Stimulated activated CD8-positive, alpha-beta memory T cell treated with anti-CD3 and anti-CD28 coated beads, Interleukin-7, amount 100 ng/mL, for 24 hours (primary cell): ENCODE data around the gene SSNA1.

ENCODE experiments used
- DNase-seq: peaks from one replicate; pipeline ENCODE4 v3.0.0-alpha.2; 2020; ENCODE audit warnings: low read depth

The SSNA1 gene

DNA sequence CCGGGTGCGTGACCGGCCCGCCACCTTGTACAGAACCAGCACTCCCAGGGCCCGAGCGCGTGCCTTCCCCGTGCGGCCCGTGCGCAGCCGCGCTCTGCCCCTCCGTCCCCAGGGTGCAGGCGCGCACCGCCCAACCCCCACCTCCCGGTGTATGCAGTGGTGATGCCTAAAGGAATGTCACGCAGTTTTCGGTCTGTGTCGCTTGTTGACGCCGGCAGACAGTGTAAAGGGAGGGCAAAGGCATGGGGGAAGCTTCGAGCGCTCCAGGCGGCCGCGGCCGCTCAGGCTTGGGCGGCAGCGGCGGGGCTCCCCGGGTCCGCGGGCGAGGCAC is 19.9 kb upstream of the SSNA1 start:
- no peak for DNase-seq

DNA sequence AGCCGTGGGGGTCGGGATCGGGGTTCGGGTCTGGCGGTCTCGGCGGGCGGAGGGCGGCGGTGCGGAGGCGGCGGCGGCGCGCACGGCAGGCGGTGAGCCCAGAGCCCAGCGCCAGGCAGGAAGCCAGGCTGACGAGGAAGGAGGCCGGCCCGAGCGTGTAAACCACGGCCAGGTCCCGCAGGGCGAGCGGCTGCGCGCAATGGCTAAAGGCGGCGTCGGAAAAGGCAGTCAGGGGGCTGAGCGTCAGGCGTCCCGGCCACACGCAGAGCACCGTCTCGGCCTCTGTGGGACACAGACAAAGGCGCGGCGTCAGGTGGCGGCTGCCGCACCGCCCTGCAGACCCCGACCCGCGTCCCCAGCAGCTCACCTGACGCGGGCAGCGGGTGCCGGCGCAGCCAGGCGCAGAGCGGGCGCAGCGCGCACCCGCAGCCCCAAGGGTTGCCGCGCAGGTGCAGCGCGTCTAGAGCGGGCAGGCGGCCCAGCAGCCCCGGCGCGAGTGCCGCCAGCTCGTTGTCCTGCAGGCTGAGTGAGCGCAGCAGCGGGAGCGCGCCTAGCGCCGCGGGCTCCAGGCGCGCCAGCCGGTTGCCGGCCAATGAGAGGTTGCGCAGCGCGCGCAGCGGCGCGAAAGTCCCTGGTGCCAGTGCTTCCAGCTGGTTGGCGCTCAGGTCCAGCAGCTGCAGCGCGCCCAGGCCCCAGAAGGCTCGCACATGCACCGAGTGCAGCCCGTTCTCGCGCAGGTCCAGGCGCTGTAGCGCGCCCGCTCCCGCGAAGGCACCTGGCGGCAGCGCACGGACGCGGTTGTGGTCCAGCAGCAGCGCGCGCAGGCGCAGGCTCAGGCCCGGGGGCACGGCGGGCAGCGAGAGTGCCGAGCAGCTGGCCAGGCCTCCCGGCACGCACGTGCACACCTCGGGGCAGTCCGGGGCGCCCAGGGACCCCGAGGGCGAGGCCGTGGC is 19.3 kb upstream of the SSNA1 start:
- no peak for DNase-seq

DNA sequence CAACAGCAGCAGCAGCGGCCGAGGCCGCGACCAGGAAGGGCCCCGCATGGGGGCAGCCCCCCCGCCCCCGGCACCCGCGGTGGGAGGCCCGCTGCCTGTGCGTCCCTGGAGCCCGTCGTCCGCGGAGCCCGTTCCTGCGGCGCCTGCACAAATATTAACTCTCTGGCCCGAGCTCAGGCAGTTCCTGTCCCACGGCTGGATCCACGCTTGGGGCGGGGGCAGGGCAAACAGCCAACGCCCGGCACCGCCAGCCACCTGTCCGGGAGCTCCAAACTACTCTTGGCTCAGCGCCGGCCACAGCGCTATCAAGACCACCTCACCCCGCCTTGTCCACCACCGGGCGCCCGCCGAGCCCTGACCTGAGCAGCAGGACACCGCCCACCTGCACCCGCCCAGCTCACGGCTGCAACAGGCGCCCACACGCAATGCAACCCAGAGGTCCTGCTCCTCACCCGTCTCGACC is 18.5 kb upstream of the SSNA1 start, which contains the start of gene LRRC26:
Gene LRRC26 (minus strand): TSS at position 156 of the 463 bp plus-strand sequence. CDS start 108 bp downstream, at position 48.
- DNase-seq, result no peak

DNA sequence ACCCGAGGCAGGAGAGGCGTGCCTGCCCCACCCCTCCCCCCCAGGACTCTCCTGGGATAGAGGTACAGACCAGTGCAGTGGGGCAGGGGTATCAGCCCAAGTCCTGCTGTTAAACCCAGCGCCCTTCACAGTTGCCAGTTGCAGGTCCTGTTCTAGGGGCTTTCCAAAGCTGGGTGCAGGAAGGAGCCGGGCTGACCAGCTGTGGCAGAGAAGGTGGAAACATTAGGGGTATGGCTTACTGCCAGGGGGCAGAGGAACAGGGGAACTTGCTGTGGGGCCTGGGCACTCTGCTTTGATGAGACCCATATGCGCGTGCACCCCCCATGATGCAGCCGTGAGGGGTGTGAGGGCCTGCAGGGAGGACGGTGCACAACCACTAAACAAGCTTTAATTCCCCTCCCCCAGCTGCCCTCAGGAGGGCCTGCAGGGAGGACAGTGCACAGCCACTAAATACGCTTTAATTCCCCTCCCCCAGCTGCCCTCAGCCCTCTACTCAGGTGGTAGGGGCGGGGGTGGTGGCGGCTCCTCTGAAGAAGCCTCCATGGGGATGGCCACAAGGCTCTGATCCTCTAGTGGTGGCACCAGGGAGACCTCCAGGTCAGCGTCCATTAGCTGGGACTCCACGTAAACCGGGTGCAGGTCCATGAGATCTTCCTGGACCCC is 17.9 kb upstream of the SSNA1 start:
- DNase-seq, result no peak

DNA sequence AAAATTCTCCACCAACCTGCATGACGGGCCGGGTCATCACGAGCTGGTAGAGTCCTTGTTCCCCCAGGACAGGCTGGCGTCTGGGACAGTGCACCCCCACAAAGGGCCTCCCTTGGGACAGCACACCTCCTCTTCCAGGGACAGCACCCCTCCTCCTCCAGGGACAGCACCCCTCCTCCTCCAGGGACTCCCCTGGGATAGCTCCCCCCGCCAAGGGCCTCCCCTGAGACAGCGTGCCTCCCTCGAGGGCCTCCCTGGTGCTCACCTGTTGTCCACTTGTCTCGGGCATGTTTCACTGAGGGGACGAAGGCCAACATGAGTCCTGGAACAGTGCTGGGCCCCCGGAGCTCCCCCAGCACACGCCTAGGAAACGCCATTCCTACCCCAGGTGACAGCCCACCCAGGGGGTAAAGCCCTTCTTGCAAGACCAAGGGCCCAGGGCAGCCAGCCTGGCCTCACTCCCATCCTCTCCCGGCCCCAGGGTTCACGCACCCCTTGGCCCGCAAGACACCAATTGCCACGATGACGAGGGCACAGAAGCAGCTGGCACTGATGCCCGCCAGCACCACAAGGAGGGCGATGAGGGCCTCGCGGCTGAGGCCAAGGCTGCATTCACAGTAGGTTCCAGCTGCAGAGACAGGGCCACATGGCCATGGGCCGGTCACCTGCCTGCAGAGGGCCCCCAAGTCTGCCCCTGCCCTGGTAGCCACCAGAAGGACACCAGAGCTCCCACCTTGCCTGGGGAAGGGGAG is 17.2 kb upstream of the SSNA1 start:
- no peak for DNase-seq

DNA sequence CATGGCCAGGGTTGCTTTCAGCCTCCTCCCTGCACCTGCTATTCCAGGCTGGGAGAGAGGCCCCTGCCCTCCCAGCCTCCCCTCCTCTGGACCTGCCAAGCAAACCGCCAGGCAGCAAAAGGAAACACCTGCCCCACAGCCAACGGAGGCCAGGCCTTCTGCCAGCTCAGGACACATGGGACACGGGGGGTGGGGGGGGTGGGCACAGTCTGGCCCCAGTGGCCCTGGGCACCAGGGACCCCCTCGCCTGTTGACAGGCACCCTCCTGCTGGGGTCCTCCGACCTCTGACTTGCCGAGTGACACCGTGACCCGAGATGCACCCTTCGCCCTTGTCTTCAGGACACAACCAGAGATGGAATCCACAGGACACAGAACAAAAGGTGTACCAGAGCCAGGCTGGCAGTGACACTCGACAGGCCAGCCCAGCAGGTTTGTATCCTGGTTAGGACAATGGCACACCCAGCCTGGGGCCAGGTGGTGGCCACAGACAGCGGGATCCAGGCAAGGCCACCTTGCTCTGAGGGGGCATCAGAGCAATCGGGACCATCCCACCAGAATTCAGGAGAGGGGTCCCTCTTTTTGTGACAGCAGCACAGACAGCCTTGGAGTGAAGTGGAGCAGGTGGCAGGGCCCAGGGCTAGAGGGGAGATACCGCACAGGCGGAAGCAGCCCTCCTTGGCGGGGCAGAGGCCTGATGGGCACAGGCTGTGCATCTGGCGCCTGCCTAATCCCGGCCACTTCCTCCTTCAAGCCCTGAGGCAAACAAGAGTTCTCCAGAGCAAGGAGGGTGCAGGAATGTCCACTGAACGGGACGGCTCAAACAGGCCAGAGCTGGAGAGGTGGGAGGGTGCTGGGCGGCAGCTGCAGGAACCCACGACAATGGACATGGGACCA is 15.3 kb upstream of the SSNA1 start:
- DNase-seq, result no peak

DNA sequence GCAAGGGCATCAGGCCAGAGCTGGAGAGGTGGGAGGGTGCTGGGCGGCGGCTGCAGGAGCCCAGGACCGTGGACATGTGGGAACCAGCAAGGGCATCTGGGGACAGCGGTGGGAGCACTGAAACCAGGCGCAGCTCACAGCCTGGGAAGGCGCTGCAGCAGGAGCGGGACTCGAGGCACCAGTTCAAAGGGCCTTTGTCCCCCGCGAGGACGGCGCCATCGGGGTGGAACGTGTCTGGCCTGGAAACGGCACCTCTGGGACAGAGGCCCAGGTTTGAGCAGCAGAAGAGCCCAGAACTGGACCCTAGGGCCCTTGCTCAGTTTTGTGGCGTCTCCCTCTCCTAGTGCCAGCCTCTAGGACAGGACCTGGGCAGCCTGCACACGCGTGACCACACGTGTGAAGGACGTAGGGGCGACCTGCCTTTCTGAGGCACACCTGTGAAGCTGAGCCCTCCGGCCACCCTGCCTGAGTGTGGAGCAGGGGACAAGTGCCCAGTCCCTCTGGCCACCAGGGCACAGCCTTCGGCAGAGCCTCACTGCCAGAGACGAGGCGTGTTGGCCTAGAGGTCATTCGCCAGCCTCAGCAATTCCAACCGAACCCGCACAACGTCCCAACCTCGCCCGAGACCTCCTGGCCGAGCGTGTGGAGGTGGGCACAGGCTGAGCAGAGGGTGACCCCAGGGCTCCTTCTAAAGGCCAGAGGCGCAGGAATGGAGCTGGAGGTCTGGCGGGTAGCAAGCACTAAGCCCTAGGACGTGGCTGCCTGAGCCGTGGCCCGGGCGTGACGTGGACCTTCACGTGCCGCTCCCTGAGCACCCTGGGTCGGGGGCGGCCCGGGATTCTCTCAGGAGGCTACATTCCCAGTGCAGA is 14.4 kb upstream of the SSNA1 start:
- DNase-seq, result no peak

DNA sequence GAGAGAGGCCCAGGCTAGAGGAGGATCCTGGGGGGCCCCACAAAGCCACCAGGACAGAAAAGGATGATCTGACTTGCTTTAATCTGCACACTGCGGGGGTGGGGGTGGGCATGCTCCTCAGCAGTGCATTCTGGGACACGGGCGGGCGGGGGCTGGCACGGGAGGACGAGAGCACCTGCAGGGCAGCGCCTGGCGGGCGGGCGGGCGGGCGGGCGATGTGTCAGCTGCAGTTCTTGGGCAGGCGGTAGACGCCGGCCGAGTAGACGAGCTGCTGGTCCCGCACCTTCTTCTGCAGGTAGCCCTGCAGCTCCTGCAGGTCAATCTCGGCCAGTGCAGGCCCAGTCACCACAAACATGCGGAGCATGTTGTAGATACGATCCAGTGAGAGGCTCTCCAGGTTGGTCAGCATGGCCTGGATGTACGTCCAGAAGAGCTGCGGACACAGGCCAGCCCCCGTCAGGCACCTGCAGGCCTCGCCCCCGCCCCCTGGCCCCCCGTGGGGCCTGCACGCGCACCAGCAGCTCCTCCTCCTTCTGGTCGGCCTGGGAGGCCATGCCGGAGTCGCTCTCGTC is 13.7 kb upstream of the SSNA1 start:
- DNase-seq, result no peak

DNA sequence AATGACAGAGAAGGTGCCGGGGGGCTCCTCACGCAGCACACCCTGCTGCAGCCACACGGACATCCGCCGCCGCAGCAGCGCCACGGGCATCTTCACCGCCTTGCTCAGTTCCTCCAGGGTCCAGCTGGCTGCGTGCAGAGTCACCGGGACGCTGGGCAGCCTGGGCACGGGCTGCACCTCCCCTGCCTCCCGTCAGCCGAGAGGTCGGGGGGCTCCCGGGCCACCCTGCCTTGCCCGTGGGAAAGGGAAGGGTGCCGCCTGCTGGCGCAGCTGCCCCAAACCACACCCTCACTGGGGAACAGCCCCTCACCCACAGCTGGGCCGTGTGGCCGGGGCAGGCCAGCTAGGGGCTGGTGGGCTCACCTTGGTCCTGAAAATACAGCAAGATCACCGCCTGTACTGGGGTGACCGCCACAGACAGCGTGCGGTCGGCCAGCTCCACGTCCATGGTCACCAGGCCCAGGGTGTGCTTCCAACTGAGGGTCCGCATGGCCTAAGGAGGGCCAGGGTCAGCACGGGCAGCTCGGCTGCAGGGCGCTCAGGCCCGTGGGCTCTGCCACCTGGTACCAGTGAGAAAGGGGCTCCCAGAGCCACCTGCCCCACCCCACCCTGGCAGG is 13.0 kb upstream of the SSNA1 start:
- no peak for DNase-seq

DNA sequence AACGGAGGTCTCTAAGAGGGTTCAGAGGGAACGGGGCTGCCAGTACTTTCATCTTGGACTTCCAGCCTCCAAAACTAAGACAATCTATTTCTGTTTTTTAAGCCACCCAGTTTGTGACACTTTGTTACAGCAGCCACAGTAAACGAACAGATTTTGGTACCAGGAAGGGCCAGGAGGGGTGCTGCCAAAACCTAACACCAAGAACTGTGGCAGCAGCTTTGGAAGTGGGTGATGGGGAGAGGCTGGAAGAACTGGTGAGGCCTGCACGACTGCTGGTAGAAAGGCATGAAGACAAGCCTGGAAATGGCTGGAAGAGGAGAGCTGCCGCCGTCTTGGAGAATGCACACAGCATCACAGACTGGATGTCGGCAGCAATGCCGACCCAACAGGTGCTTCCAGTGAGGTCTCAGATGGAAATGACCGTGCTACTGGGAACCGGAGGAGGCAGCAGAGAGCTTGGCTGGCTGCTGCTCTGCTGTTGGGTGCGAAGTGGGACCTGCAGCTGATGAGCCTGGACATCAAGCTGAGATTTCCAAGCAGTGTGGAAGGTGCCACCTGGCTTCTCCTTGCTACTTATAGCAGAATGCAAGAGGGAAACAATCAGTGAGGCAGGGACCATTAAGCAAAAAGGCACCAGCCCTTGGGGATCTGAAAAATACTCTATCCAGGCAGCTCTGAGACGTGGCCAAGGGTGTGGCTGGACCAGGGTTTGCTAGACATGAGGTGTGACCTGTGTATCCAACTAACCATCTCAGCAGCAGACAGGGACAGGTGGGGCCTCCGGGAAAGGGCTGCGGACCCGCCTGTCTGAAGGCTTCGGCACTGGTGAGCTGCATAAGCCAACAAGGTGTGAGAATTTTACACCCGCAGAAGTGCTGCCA is 11.9 kb upstream of the SSNA1 start:
- no peak for DNase-seq

DNA sequence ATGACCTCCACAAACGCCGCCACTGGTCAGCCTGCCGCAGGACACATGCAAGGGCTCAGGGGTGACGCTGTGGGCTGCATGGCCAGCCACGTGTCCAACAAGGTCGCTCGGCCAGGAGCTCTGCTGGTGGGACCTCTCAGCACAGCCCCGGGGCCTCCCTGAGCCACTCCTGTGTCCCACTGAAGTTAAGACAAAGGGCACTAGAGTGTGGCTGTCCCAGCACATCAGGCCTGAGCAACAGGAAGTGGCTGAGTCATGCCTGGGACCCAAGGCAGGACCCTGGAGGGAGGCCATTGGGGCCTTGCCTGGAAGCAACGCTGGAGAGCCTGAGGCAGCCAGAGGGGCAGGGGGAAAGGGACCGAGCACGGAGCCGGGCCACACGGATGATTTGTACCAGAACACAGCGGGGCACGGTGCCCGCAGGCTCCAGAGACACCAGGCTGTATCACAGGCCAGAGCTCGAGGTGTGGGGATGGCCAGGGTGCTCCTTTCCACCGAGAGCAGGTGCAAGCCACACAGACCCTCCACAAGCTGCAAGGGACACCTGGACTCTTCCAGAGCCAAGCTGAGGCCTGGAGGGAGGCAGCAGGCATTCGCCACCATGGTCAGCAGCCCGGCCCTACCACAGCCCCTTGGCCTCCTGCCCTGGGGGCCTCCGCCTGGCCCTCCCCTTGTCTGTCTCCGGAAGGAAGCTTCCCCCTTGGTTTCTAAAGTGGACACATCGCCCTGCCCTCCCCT is 10.1 kb upstream of the SSNA1 start:
- DNase-seq, result no peak

DNA sequence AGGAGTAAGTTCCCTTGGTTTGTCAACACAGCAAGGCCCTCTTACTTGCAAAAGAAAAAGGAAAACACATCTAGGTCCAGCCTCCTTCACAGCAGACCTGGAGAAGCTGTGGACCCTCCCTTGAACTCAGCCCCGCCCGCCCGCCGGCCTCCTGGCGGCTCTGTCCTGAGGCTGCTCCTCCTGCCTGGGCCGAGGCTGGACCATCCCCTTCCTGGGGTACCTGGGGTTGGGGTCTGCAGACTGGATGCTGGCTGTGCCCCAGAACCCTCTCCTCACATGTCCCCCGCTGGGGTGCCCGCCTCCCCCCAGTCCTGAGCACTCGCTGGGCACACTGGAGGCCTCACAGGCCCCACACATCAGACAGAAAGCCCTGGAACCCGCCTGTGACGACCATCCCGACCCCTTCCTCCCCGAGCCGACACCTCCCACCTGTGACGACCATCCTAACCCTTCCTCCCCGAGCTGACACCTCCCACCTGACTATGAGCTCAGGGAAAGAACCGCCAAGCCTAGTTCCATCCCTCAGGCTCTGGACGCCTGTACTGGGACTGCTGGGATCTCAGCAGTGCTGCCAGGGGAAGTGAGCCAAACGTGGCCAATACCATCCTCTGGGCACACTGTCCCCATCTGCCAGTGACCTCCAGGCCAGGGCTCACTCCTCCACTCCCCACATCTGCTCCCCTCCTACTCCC is 9.4 kb upstream of the SSNA1 start:
- DNase-seq, result no peak

DNA sequence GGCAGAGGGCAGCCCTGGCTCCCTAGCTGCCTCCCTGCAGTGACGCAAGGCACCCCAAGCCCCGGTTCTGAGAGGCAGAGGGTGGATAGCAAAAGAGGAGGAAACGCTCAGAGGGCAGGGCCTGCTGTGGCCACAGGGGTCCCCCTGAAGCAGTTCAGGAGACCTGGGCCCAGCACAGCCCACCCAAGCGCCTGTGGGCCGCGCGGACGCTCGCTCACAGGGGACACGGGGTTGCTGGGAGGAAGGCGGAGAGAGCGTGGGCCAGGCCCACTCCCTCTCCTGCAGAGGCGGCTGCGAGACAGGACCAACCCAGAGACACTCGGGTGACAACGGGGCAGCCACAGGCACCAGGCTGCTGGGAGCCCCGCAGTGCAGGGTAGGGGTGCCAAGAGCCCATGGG is 8.7 kb upstream of the SSNA1 start:
- no peak for DNase-seq

DNA sequence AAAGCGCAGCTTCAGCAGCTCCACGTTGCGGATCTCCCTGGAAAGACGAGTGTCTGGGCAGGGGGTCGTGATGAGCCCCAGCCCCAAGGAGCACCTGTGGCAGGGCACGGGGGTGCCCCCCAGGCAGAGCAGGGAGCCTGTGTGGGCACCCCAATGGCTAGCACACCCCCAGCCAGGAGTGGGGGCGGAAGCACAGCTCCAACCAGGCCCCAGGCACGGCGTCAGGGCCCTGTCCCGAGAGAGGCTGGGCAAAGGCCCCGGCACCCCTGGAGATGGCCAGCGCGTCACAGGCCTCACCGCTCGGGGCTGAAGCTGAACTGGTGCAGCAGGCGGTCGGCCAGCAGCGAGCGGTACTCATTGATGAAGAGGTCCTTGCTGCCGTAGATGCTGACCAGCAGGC is 8.0 kb upstream of the SSNA1 start:
- DNase-seq, result no peak

DNA sequence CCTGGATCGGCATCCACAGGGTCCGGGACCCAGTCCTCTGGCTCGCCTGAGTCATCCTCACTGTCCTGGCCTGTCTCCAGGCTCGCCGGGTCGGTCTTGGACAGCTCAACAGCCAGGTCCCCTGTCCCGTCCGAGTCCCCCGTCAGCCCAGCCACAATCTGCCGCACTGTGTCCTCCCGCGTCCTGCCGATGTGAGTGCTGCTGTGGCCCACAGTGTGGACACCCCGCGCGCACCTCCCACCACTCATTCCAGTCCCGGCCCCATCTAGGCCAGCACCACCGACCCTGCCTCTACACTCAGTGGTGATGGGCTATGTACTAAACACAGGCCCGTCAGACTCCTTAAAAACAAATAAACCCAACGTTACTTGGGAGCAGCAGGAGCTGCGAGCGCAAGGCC is 6.8 kb upstream of the SSNA1 start:
- no peak for DNase-seq

DNA sequence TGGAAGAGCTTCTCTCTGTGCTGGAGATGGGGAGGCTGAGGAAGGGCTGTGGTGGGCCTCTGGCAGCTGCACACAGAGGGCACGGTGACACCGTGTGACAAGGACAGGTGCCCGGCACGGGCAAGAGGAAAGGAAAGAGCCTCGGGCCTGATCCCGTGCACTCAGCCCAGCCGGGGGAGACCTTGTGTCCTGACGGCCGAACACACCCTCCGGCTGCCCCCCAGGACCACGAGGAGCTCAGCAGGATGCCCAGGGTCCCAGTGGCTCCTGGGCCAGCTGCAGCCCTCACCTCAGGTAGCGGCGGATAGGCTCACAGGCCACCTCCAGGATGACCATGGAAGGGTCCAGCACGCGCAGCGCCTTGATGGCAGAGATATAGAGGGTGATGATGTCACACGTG is 5.6 kb upstream of the SSNA1 start:
- no peak for DNase-seq

DNA sequence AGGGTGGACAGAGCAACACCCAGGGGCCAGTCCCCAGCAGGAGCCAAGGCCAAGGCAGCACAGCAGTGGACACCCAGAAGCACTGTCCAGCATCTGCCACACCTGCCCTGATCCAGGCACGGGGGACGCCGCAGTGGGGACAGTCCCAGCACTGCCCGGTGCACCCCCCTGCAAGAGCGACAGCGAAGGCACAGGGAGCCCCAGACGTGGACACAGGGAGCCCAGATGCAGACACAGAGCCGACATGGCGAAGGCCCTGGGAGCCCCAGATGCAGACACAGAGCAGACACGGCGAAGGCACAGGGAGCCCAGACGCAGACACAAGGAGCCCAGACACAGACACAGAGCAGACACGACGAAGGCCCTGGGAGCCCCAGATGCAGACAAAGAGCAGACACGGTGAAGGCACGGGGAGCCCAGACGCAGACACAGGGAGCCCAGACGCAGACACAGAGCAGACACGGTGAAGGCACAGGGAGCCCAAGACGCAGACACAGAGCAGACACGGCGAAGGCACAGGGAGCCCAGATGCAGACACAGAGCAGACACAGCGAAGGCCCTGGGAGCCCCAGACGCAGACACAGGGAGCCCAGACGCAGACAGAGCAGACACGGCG is 4.4 kb upstream of the SSNA1 start:
- no peak for DNase-seq
